DMS79 treated with DMSO at 0.1 percent for 48 hours (cell line): ENCODE results near the gene ZNF804B.

Source experiments
- DNase-seq: peaks from one replicate; lab custom pipeline; 2025; lab: John Stamatoyannopoulos, UW

Gene ZNF804B

DNA sequence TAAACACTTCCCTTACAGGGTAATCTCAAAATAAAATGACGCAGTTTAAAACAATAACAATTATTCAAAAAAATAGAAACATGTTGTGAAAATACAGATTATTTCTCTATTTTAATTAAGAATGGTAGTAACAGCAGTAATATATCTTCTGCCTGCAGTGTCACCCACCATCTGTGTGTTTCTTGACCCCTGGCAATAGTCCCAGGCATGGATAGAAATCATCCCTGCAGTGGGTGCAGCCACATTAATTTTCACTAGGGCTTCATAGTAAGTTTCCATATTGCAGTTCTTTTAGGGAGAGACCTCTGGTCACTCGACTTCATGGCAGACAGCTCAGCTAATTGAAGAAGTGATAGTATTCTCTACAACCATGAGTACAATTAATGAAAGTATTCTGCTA lies 506.1 kb downstream of the ZNF804B start:
- no peak for DNase-seq

DNA sequence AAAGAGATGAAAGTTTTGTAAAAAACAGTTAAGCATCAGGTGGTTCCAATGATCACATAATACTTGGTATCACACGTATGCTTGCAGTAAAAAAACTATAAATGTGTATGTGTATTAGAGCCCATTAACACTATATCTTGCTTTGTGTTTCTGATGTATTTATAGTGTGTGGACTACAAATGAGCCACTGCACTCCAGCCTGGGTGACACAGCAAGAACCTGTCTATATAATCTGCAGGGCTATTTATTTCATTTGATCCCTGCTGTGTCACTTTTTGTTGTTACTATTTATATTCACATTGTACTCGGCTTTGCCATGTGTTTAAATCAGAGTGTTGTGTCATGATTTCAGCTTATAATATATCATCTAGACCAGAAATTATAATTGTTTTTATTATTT lies 523.8 kb downstream of the ZNF804B start:
- no peak for DNase-seq

DNA sequence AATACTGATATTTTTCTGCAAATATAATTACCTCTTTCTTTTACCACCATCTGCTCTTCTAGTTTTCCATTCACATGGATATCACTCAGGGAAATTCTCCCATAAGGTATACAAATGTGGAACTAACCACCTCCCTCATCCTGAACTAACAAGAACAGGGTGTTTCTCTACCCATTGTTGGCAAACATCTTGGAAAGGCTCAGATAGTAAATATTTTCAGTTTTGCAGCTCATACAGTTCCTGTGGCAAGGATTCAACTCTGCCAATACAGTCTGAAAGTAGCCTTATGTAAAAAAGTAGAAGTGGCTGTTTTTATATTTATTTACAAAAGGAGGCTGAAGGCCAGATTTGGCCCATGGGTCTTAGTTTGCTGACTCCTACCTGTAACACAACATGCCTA lies 549.0 kb downstream of the ZNF804B start:
- DNase-seq = no peak

DNA sequence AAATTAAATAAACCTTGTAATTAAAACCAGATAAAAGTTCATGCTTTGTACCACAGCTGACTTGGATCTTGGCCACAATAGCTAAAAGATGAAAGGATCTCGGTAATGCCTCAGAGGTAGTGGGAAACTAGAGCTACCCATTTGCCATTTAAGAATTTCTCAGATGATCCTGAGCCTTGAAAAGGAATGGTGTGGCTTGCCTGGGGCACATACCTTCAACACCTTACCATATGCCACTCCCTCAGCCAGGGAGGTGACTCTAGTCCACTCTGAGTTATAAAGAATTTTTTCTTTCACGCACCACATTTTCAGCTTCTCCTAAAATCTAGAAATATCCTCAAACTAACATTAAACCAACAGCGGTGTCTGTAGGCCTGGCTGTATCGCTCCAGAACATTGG lies 552.4 kb downstream of the ZNF804B start:
- DNase-seq = no peak

DNA sequence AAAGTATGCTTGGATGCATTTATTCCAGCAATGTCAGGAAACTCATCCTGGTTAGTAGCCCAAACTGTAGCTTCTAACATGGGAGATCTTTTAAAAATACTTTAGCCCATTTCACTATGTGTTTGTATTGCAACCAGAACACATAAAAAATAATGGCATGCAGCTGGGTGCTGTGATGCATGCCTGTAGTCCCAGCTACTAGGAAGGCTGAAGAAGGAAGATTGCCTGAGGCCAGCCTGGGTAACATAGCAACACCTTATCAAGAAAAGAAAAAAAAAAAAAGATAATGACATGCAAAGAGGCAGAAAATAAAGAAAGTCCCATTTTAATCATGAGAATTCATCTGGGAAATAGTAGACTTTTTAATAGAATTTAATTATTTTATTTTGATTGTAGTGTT lies 553.1 kb downstream of the ZNF804B start:
- DNase-seq = no peak

DNA sequence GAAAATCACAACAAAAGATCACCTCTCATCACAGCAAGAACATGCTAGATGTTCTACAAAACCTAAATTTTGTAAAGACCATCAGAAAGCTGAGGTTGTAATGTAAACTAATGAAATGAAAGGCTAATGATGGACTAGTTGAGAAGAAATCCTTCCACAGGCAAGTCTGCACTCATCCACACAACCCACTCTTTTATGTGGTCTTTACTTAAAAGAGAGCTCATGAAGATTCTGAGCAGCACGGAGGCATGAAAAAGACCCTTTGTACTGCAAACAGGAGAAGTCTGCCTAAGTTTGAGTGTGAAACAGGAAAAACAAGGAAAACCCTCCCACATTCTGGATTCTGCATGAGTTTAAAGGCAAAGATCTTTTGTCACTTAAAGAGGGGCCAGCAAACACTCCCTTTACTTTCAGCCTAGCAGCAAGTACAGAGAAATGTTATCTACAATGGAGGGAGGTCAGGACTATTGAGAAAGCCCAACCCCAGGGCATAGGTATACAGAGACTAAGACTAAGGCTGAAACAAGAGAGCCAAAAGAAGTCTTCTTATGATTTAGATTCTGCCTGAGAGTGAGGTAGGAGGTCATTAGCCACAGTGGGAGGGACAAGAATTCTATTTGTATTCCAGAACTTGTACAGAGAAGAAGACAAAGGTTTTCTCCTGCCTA lies 557.2 kb downstream of the ZNF804B start:
- no peak for DNase-seq

DNA sequence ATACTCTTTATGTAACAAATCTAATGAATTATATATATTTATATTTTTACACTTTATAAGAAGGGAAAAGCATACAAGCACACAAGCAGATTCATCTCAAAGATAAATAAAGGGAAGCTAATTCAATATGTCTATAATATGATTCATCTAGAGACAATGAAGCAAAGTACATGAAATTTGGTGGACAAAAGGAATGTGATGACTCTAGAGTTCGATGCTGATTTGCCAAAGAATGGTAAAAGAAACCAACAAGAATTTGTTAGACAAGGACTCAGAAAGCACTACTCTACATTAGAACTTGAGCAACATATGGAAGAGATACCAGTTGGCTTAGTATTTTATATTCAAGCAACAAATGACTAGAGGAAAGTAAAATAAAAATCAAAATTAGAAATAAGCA lies 572.5 kb downstream of the ZNF804B start:
- DNase-seq = no peak

DNA sequence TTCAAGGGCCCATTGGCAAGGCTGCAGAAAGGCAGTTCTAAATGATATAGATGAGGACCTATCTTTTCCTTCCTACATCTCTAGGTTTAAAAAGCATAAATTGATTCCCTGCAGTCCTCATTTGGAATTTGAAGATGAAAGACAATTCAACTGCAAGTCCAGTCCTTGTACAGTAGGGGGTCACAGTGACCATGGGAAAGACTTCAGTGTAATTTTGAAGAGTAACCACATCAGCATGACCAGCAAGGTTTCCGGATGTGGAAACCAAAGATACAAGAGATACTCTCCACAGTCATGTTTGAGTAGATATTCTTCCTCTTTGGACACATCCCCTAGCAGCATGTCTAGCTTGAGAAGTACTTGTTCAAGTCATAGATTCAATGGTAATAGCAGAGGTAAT lies 575.3 kb downstream of the ZNF804B start:
- no peak for DNase-seq

DNA sequence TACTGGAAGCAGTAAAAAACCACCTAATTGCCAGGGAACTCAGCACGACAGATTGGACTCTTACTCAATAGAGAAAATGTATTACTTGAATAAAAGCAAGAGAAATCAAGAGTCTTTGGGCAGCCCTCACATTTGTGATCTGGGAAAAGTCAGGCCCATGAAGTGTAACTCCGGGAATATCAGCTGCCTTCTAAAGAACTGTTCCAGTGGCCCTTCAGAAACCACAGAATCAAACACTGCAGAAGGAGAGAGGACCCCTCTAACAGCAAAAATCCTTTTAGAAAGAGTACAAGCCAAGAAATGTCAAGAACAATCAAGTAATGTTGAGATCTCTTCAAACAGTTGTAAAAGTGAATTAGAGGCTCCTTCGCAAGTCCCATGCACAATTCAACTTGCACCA lies 576.0 kb downstream of the ZNF804B start:
- peak; percentile 59 for DNase-seq

DNA sequence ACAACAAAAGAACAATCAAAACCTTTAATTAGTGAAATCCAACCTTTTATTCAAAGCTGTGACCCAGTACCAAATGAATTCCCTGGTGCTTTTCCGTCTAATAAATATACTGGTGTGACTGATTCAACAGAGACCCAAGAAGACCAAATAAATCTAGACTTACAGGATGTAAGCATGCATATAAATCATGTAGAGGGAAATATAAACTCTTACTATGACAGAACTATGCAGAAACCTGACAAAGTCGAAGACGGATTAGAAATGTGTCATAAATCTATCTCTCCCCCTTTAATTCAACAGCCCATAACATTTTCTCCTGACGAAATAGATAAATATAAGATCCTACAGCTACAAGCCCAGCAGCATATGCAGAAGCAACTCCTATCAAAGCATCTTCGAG lies 576.6 kb downstream of the ZNF804B start:
- DNase-seq = no peak

DNA sequence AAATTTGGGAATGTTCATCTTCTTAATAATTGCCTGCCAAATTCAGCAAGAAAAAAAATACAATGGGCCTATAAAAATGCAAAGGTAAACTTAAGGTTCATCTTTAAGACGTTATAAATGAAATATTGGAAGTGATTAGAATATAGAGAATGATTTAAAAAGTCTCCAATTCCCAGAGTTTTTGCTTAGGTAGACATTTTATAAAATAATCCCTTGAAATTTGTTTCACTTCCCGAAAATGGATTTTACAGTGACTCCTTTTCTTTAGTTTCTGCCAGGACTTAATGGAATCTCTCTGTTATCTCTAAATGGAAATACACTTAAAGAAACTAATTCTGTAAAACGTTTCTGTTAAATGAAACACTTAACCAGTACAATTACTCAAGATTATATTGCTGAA lies 580.2 kb downstream of the ZNF804B start:
- no peak for DNase-seq

DNA sequence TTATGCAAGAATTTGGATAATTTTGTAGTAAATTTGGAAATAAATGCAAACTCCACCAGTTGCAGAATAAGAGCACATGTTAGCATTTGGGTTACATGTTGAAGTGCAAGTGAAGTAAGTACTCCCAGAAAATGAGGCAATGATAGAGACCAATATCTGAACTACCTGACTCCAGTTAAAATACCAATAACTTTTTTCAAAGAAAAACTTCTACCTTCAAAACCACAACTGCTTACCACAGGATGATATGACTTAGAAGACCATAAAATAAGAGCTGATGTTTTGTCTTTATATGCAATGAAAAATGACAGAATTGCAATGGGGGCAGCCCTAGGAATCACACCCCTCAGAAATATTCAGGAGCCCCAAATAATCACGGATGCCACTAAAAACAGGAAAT lies 597.6 kb downstream of the ZNF804B start:
- DNase-seq = no peak

DNA sequence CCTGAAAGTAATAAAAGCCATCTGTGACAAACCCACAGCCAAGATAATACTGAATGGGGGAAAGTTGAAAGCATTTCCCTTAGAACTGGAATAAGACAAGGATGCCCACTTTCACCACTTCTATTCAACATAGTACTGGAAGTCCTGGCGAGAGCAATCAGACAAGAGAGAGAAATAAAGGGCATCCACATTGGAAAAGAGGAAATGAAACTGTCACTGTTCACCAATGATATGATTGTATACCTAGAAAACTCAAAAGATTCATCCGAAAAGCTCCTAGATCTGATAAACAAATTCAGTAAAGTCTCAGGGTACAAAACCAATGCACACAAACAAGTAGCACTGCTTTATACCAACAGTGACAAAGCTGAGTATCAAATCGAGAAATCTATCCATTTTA lies 617.7 kb downstream of the ZNF804B start:
- DNase-seq = no peak

DNA sequence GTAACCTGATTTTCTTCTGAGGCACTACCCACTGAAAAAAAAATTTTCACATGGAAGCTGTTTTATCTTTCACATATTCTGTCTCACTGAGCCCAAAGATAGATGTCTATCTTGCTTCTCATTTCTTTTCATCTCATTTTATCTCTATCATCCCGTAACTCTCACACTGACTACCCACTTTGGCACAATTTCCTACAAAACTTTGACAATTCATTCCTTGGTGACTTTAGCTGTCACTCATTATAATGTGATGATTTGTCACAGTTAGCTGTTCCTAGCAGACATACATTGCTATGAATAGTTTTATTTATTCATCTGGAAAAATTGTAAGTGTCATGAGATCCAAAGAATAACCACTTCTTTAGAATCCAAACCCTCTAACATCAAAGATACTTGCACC lies 625.9 kb downstream of the ZNF804B start:
- no peak for DNase-seq
